ENCODE data around the gene MSRB3.
"Not testable (repeated sequence)": the region's sequence is repeated elsewhere in the genome, so short reads cannot be mapped to it uniquely, and the experiment has no call there.

Gene MSRB3

GRCh38 chr12:65457341-65457740, 178.9 kb downstream of the MSRB3 start:
- DNase-seq (ENCODE audit: low spot score), result not testable (repeated sequence)

GRCh38 chr12:65458718-65459117, 180.2 kb downstream of the MSRB3 start:
- DNase-seq (ENCODE audit: low spot score), result no peak

DNA sequence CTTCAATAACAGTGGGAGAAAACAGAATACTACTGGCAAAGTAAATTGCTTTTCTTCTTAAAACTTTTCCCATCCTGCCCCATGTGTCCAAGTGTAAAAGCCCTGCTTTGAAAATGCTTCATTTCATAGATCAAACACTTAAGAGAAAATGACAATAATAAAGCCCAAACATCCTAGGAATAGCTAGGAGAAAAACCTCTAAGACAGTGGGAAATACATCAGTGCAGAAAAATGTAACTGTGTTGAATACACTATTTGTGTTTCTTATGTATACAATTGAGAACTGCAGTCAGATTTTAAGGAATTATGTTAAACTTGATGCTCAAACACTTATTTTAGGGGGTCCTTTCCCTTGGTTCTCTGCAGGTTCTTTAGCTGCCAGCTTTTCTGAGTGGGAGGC, 181.1 kb downstream of the MSRB3 start:
- no peak for DNase-seq (ENCODE audit: low spot score)

- DNase-seq (ENCODE audit: low spot score), result no peak
Observed at GRCh38 chr12:65460063-65460462, 181.6 kb downstream of the MSRB3 start.

- DNase-seq (ENCODE audit: low spot score), result no peak
Observed at GRCh38 chr12:65461017-65461416, 182.5 kb downstream of the MSRB3 start.

- DNase-seq (ENCODE audit: low spot score), result peak; percentile 60
Observed at GRCh38 chr12:65462484-65462883, 184.0 kb downstream of the MSRB3 start.

DNA sequence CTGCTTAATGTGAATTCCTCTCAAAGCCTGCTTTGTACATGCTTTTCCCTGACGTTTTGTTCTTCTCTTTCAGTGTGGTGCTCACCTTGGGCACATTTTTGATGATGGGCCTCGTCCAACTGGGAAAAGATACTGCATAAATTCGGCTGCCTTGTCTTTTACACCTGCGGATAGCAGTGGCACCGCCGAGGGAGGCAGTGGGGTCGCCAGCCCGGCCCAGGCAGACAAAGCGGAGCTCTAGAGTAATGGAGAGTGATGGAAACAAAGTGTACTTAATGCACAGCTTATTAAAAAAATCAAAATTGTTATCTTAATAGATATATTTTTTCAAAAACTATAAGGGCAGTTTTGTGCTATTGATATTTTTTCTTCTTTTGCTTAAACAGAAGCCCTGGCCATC, 184.6 kb downstream of the MSRB3 start:
- DNase-seq (ENCODE audit: low spot score), result no peak

DNA sequence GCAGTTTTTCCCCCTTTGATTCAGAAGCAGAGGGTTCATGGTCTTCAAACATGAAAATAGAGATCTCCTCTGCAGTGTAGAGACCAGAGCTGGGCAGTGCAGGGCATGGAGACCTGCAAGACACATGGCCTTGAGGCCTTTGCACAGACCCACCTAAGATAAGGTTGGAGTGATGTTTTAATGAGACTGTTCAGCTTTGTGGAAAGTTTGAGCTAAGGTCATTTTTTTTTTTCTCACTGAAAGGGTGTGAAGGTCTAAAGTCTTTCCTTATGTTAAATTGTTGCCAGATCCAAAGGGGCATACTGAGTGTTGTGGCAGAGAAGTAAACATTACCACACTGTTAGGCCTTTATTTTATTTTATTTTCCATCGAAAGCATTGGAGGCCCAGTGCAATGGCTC, 185.1 kb downstream of the MSRB3 start:
- DNase-seq (ENCODE audit: low spot score), result no peak

DNA sequence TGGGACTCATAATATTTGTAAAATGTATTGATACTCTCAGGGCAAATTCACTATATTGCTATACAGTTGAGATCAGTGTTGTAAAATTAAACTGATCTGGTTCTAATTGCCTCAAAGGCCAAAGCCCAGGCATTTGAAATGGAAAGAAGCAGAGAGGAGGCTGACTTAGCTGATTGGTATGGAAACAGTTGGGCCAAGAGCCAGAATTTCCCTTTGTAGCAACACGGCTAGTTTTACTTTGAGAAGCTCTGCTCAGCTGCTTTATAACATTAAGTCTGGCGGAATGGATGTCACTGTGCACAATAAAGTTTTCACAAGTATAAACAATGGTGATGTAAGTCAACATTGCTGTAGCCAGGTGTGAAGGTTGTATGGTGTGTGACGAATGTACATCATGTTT, 186.4 kb downstream of the MSRB3 start:
- DNase-seq (ENCODE audit: low spot score), result peak; percentile 63

DNA sequence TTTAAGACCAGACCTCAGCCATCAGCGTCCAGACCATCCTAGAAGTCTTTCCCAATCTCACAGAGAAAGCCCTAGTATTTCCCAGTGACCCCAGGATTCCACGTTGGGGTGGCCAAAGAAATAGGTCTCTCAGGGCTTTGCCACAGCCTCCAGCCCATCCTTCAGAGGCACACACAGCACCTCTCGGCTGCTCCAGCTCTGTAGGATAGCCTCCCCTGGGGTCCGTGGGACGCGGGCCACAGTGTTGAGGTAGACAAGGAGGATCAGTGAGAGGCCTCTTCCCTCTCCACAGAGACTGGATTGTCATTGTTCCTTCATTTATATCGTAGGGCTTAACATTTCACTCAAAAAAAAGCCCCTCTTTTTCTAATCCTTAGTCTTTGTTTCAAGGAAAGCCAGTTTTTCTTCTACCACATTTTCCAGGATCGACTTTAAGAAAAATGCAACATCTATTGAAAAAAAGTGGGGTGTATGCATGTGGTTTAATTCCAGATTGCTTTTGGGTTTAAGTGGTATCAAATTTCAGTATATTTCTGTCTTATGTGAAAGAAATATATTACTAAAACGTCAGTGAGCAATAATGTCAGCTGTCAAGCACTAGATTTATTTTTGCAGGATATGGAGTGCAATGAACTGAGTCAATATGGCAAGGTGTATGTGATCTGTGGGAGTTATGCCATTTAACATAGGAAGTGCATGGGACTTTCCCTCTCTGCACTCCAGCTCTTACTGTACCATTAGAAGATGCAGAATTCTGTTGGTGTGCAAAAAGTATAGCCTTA, 187.5 kb downstream of the MSRB3 start:
- DNase-seq (ENCODE audit: low spot score), result no peak

- DNase-seq (ENCODE audit: low spot score), result no peak
Observed at GRCh38 chr12:65466911-65467310, 188.4 kb downstream of the MSRB3 start.

- no peak for DNase-seq (ENCODE audit: low spot score)
Observed at GRCh38 chr12:65470256-65470655, 191.8 kb downstream of the MSRB3 start.

- no peak for DNase-seq (ENCODE audit: low spot score)
Observed at GRCh38 chr12:65472079-65472478, 193.6 kb downstream of the MSRB3 start.

DNA sequence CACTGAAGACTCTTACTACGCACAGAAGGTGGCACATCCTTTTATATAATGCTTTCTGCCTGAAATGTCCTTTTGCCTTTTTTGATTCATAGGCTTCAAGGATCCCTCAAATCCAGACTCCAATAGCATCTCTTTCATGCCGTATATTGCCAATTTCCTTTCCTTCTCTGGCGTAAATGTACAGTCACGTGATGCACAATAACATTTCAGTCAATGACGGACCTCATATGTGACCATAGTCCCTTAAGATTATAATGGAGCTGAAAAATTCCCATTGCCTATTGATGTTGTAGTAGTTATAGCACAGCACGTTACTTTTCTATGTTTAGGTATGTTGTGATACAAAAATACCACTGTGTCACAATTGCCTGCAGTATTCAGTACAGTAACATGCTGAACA, 196.3 kb downstream of the MSRB3 start:
- no peak for DNase-seq (ENCODE audit: low spot score)

- DNase-seq (ENCODE audit: low spot score), result no peak
Observed at GRCh38 chr12:65477721-65478120, 199.2 kb downstream of the MSRB3 start.

- DNase-seq (ENCODE audit: low spot score), result not testable (repeated sequence)
Observed at GRCh38 chr12:65483891-65484516, 205.5 kb downstream of the MSRB3 start.

- no peak for DNase-seq (ENCODE audit: low spot score)
Observed at GRCh38 chr12:65488197-65488596, 209.7 kb downstream of the MSRB3 start.

GRCh38 chr12:65490250-65490649, 211.8 kb downstream of the MSRB3 start:
- peak; percentile 51 for DNase-seq (ENCODE audit: low spot score)

DNA sequence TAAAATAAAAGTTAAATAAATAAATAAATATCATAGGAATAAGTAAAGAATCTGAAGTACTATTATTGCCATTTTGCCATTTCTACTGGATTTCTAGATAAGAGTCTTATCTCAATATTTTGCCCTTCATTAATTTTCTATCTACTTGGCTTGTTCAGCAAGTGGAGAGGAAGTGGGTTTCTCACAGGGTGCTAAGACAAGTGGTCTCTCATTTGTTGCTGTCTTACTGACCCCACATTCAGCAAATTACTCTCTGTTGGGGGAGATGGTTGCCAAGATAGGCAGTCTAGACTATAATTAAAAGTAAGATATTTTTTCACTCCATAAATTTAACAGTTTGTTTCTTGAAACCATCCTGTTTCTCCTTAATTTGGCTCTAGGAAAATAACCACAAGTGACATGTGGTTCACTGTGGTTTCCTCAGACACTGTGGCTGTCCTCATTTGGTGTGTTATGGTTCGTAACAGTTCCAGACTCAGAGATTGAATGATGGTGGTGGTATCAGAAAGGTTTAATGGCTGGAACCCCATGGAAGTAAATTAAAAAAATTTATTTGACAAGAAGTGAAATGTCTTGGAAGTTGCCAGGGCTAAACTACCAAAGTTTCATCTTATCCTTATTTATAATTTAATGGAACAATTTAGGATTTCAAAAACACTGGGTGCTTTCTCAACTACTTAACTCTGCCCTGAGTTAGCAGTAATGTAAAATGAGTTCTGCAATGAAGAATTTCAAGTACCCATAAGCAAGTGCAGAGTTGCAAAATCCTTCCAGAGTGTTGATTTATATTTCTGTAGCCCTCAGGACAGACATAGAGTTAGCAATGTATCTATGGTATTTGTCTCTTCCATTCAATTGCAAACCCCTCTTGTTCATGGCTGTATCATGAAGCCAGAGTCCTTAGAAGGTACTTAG, 214.8 kb downstream of the MSRB3 start:
- no peak for DNase-seq (ENCODE audit: low spot score)

DNA sequence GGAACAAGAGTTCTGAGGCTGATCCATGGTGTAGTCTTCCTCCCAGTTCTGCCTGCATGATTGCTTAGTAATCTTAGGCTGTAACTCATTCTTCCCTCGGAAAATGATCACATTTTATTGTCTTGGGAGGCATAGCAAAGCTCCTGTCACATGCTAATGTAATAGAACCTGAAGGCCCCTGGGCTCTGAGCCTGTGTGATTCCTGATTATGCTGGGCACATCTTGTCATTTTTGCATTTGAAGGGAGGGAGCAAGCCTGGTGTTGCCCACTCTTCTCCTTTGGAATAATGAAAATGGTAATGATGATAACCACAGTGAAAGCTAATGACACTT, 215.4 kb downstream of the MSRB3 start:
- DNase-seq (ENCODE audit: low spot score), result peak; percentile 65

DNA sequence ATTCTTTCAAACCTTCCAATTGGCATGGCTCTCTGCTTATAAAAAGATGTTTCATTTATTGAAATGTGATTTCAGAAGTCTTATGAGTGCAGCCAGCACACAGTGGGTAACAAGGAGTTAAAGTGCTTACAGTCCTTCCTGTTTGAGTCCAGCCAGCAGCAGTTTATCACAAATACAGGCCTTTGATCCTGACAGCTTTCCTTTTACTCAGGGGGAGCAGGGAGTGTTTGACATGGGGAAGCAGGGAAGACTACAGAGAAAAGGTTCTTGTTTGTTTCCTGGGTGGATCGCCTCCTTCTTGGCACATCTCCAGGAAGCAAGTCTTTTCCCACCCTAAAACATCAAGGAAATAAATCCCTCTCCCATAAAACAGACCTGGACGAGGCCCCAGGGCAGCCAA, 216.1 kb downstream of the MSRB3 start:
- peak; percentile 30 for DNase-seq (ENCODE audit: low spot score)

- DNase-seq (ENCODE audit: low spot score), result peak; percentile 96
Observed at GRCh38 chr12:65495233-65495632, 216.8 kb downstream of the MSRB3 start.

DNA sequence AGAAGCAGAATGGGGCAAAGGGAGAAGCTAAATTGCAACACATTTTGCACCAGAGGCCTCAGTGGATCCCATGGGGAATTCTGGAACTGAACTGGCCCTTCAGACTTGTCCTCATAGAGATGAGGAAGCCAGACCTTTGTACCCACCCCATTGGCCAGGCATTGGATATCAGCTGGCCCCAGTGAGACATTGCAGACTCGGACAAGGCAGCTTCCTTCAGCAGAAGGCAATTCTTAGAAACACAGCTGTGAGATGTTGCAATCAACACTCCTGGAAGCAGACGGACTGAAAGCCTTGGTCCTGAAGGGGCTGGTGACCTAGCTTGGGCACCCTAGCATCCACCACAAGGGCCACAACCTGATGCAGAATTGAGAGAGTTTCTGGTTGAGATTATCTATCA, 218.1 kb downstream of the MSRB3 start:
- no peak for DNase-seq (ENCODE audit: low spot score)
